Stimulated activated memory B cell treated with anti-CD40 and anti-IgM and Interleukin-4, amounts not matched to agents 10 μg/mL and 1 μg/mL and 100 μg/mL, for 72 hours (primary cell): ENCODE data around the gene TALDO1.

Source experiments
- ATAC-seq: fragments of 150-1000 bp; cut with Tn5 transposase; 2 replicates; pipeline ENCODE4 v1.10.0; 2021
- H3K27ac Mint-ChIP-seq: one replicate; pipeline ENCODE4 v1.8.0; 2022; ENCODE audit warnings: mild to moderate bottlenecking, mixed read lengths
- H3K27me3 Mint-ChIP-seq: one replicate; pipeline ENCODE4 v1.8.0; 2022; ENCODE audit warnings: mixed read lengths
- H3K36me3 Mint-ChIP-seq: one replicate; pipeline ENCODE4 v1.8.0; 2022; ENCODE audit warnings: mixed read lengths
- H3K4me1 Mint-ChIP-seq: one replicate; pipeline ENCODE4 v1.8.0; 2022; ENCODE audit warnings: mixed read lengths
- H3K4me3 Mint-ChIP-seq: one replicate; pipeline ENCODE4 v1.8.0; 2022; ENCODE audit warnings: mild to moderate bottlenecking, moderate library complexity, mixed read lengths
- H3K9me3 Mint-ChIP-seq: one replicate; pipeline ENCODE4 v1.8.0; 2022; ENCODE audit warnings: mixed read lengths

TALDO1 gene

GRCh38 chr11:706957-707816 lies 40.1 kb upstream of the TALDO1 start:
- Mint-ChIP-seq H3K4me3 (peak overlapping the region; percentile 22), H3K27me3 (peaks cover 52% of the 10 kb centered on the region), H3K36me3 (no peaks in the 10 kb centered on the region), H3K27ac (no peak overlapping the region), H3K9me3 (no peaks in the 10 kb centered on the region), H3K4me1 (peaks cover 32% of the 10 kb centered on the region)
- ATAC-seq, result no peak

- H3K4me1 Mint-ChIP-seq, result peaks cover 32% of the 10 kb centered on the region
- peak overlapping the region; percentile 12 for H3K4me3 Mint-ChIP-seq
- no peak overlapping the region for H3K27ac Mint-ChIP-seq
- ATAC-seq, result no peak
- H3K36me3 Mint-ChIP-seq, result no peaks in the 10 kb centered on the region
- H3K27me3 Mint-ChIP-seq, result peaks cover 52% of the 10 kb centered on the region
- no peaks in the 10 kb centered on the region for H3K9me3 Mint-ChIP-seq
Measured at GRCh38 chr11:707817-708420, 39.3 kb upstream of the TALDO1 start.

DNA sequence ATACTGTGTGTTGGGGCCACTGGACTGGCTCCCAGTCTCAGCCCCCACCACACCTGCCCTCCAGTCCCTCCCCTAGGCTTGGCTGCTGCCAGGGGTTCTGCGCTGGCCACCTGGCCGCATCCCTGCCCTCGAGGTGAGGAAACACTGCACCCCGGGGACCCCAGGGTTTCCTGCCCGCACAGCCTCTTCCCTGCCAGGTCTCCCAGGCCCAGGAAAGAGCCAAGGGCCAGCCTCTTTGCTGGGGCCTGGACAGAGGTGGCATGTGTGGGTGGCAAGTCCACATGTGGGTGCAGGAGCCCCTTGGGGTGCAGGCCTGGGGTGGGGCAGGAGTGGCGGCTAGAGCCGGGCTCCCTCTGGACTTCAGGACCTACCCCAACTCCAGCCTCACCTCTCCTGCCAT lies 38.8 kb upstream of the TALDO1 start:
- Mint-ChIP-seq H3K36me3 (no peaks in the 10 kb centered on the region), H3K4me1 (peaks cover 32% of the 10 kb centered on the region)
- ATAC-seq, result no peak

DNA sequence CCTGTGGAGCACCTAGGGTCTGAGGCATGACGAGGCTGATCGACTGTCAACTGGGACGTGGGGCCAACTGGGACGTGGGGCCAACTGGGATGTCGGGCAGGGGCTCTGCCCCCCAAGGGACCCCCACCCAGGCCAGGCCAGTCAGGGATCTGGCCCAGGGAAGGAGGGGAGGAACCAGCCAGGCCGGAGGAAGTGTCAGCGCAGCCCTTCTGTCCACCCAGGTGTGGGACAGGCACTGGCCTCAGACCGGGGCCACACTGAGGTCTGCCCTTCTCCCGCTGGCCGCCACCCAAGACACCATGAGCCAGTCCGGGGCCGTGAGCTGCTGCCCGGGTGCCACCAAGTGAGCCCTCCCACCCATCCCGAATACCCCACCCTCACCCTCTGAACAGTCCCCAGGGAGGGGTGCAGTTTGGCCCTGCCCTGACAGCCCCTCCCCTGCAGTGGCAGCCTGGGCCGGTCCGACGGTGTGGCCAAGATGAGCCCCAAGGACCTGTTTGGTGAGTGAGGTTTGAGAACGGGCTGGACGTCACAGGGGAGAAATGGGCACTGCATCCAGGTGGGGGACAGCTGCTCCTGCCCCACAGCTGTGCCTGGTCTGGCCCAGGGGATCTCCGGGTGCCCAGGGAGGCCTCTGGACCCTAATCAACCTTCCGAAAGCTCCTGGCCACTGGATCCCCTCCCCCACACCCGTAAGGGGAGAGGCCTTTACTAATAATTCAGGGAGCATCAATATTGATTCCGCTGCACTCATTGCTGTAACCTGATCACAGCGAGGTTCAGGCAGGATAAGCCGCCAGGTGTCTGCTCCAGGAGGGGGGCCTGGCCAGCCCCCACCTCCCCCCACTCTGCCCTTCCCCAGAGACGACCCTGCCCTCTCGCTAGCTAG lies 37.9 kb upstream of the TALDO1 start:
- Mint-ChIP-seq H3K4me1 (peaks cover 32% of the 10 kb centered on the region), H3K27ac (no peak overlapping the region), H3K36me3 (peaks cover under 1% of the 10 kb centered on the region), H3K9me3 (no peaks in the 10 kb centered on the region), H3K4me3 (no peak overlapping the region), H3K27me3 (peaks cover 65% of the 10 kb centered on the region)
- no peak for ATAC-seq

More for the DNA sequence above, 38.8 kb upstream of the TALDO1 start:
- no peak overlapping the region for H3K27ac Mint-ChIP-seq
- H3K9me3 Mint-ChIP-seq, result no peaks in the 10 kb centered on the region
- no peak overlapping the region for H3K4me3 Mint-ChIP-seq
- peaks cover 56% of the 10 kb centered on the region for H3K27me3 Mint-ChIP-seq

GRCh38 chr11:714436-714835 lies 32.8 kb upstream of the TALDO1 start:
- Mint-ChIP-seq H3K36me3 (peaks cover 6% of the 10 kb centered on the region), H3K27ac (no peak overlapping the region), H3K4me1 (peaks cover 15% of the 10 kb centered on the region), H3K27me3 (peaks cover 52% of the 10 kb centered on the region), H3K9me3 (peaks cover 7% of the 10 kb centered on the region), H3K4me3 (no peak overlapping the region)
- no peak for ATAC-seq

DNA sequence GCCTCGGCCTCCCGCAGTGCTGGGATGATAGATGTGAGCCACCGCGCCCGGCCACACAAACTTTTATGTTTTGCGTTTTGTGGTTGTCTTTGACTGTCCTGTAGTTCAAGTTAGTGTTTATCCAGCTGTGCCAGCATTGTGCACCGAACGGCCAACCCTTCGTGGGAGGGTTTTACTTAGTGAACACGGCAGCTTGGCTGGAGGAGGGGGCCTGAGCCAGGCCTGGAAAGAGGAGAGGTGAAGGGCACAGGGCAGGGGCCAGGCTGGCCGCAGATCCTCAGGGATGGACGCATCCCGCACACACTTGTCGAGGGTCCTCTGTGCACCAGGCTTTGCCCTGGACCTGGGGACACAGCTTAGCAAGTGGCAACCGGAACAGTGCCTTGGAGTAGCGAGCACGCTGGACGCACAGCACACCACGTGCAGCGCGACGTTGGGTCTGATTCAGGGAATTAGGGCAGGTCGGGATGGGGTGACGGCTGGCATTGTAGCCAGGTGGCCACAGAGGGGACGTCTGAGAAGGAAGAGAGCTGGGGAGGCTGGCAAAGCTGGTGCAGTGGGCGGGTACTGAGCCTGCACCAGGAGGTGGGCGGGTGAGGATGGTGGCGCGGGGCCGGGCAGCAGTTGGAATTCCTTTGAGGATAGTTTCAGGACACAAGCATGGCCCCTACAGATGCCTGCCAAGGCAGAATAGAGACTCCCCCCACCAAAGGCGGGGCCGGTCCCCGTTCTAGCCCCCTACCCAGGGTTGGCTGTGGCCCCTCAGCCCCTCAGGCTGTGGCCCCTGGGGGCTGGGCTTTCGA lies 27.8 kb upstream of the TALDO1 start:
- peaks cover 22% of the 10 kb centered on the region for H3K27me3 Mint-ChIP-seq
- no peak overlapping the region for H3K27ac Mint-ChIP-seq
- H3K4me1 Mint-ChIP-seq, result peaks cover 22% of the 10 kb centered on the region
- ATAC-seq, result no peak
- H3K4me3 Mint-ChIP-seq, result peak overlapping the region; percentile 25
- H3K9me3 Mint-ChIP-seq, result peaks cover 7% of the 10 kb centered on the region
- H3K36me3 Mint-ChIP-seq, result peaks cover 5% of the 10 kb centered on the region

- Mint-ChIP-seq H3K4me3 (no peak overlapping the region), H3K9me3 (peaks cover 3% of the 10 kb centered on the region), H3K27ac (no peak overlapping the region)
Measured at GRCh38 chr11:720017-720641, 27.1 kb upstream of the TALDO1 start.

GRCh38 chr11:720642-721246 lies 26.5 kb upstream of the TALDO1 start:
- H3K4me1 Mint-ChIP-seq, result peaks cover 28% of the 10 kb centered on the region
- peak overlapping the region; percentile 70 for H3K4me3 Mint-ChIP-seq
- ATAC-seq, result no peak
- H3K9me3 Mint-ChIP-seq, result no peaks in the 10 kb centered on the region
- peaks cover 14% of the 10 kb centered on the region for H3K27me3 Mint-ChIP-seq
- H3K36me3 Mint-ChIP-seq, result no peaks in the 10 kb centered on the region
- H3K27ac Mint-ChIP-seq, result peak overlapping the region; percentile 49

More at GRCh38 chr11:720017-720641, 27.1 kb upstream of the TALDO1 start:
- H3K27me3 Mint-ChIP-seq, result peaks cover 14% of the 10 kb centered on the region
- no peaks in the 10 kb centered on the region for H3K36me3 Mint-ChIP-seq
- peaks cover 24% of the 10 kb centered on the region for H3K4me1 Mint-ChIP-seq
- no peak for ATAC-seq

GRCh38 chr11:721247-721740 lies 26.0 kb upstream of the TALDO1 start:
- peak; percentile 34 for ATAC-seq
- no peaks in the 10 kb centered on the region for H3K9me3 Mint-ChIP-seq
- H3K36me3 Mint-ChIP-seq, result no peaks in the 10 kb centered on the region
- peak overlapping the region; percentile 49 for H3K27ac Mint-ChIP-seq
- peak overlapping the region; percentile 70 for H3K4me3 Mint-ChIP-seq
- H3K27me3 Mint-ChIP-seq, result peaks cover 14% of the 10 kb centered on the region
- peaks cover 28% of the 10 kb centered on the region for H3K4me1 Mint-ChIP-seq

GRCh38 chr11:721741-722345 lies 25.4 kb upstream of the TALDO1 start:
- ATAC-seq, result peak; percentile 79
- Mint-ChIP-seq H3K36me3 (no peaks in the 10 kb centered on the region), H3K9me3 (no peaks in the 10 kb centered on the region), H3K27me3 (peaks cover 14% of the 10 kb centered on the region), H3K4me1 (peaks cover 28% of the 10 kb centered on the region), H3K4me3 (peak overlapping the region; percentile 70), H3K27ac (peak overlapping the region; percentile 49)

DNA sequence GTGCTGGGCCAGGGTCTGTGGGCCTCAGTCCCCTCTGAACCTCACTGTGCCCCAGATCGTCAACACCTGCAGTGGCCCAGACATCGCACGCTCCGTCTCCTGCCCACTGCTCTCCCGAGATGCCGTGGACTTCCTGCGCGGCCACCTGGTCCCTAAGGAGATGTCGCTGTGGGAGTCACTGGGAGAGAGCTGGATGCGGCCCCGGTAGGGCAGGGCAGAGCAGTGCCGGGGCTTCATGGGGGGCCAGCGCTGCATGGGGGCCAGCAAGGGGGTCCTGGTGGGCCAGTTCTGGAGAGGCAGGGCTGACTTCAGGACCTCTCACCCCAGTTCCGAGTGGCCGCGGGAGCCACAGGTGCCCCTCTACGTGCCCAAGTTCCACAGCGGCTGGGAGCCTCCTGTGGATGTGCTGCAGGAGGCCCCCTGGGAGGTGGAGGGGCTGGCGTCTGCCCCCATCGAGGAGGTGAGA lies 24.9 kb upstream of the TALDO1 start:
- no peaks in the 10 kb centered on the region for H3K36me3 Mint-ChIP-seq
- peak overlapping the region; percentile 38 for H3K4me3 Mint-ChIP-seq
- H3K27me3 Mint-ChIP-seq, result peaks cover 14% of the 10 kb centered on the region
- H3K27ac Mint-ChIP-seq, result no peak overlapping the region
- no peaks in the 10 kb centered on the region for H3K9me3 Mint-ChIP-seq
- peaks cover 28% of the 10 kb centered on the region for H3K4me1 Mint-ChIP-seq
- ATAC-seq, result peak; percentile 1

GRCh38 chr11:723120-723883 lies 24.0 kb upstream of the TALDO1 start:
- Mint-ChIP-seq H3K27ac (peak overlapping the region; percentile 79), H3K27me3 (peaks cover 14% of the 10 kb centered on the region), H3K4me1 (peaks cover 28% of the 10 kb centered on the region), H3K36me3 (no peaks in the 10 kb centered on the region), H3K4me3 (peak overlapping the region; percentile 84), H3K9me3 (no peaks in the 10 kb centered on the region)
- no peak for ATAC-seq
